ENCODE results near the gene MACROD2.

DNA sequence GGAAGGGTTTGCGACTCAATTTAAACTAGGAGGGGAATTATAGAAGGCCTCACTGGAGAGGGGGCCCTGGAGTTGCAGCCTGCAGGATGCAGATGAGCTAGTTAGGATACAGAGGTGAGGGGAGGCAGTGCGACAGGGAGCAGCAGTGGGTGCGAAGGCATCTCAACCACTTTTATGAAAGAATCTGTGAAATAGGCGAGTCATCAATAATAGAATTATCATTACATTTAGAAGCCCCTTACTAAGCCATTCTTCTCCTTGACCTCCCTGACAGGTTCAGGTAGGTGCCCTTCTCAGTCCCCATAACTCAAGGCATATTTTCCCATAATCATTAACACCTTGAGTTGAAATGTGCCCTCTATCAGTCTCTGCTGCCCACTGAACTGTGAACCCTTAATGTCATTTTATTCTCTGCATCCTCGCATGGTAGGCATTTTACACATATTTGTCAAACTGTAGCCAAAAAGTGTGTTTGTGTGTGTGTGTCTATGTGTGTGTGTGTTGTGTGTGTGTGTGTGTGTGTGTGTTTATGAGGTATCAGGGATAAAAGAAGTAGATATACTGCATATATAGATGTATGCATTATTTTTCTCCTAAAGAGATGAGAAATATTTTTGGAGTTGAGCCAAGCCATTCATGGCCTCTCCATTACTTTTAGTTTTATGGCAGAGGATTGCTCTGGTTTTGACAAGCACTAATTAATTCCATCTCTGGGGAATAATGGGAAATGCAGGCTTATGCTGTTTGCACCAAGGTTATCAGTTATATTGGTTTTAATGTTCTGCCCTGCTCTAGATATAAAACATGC, 1679.1 kb downstream of the MACROD2 start:
- TF ChIP-seq, protein P1, sequence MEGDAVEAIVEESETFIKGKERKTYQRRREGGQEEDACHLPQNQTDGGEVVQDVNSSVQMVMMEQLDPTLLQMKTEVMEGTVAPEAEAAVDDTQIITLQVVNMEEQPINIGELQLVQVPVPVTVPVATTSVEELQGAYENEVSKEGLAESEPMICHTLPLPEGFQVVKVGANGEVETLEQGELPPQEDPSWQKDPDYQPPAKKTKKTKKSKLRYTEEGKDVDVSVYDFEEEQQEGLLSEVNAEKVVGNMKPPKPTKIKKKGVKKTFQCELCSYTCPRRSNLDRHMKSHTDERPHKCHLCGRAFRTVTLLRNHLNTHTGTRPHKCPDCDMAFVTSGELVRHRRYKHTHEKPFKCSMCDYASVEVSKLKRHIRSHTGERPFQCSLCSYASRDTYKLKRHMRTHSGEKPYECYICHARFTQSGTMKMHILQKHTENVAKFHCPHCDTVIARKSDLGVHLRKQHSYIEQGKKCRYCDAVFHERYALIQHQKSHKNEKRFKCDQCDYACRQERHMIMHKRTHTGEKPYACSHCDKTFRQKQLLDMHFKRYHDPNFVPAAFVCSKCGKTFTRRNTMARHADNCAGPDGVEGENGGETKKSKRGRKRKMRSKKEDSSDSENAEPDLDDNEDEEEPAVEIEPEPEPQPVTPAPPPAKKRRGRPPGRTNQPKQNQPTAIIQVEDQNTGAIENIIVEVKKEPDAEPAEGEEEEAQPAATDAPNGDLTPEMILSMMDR (IDR thresholded peaks at IDR 0.05), result no peak
- TF ChIP-seq POLR2A (IDR thresholded peaks at IDR 0.05), result no peak

Data from tibial nerve (tissue), 3 donors.